IPS DF 19.7 (cell line): ENCODE measurements around the gene SUSD5.

ENCODE experiments used
- DNase-seq: peaks from one replicate; pipeline ENCODE4 v3.0.0-alpha.2; 2013; ENCODE audit warnings: low read depth, low spot score

SUSD5 gene

DNA sequence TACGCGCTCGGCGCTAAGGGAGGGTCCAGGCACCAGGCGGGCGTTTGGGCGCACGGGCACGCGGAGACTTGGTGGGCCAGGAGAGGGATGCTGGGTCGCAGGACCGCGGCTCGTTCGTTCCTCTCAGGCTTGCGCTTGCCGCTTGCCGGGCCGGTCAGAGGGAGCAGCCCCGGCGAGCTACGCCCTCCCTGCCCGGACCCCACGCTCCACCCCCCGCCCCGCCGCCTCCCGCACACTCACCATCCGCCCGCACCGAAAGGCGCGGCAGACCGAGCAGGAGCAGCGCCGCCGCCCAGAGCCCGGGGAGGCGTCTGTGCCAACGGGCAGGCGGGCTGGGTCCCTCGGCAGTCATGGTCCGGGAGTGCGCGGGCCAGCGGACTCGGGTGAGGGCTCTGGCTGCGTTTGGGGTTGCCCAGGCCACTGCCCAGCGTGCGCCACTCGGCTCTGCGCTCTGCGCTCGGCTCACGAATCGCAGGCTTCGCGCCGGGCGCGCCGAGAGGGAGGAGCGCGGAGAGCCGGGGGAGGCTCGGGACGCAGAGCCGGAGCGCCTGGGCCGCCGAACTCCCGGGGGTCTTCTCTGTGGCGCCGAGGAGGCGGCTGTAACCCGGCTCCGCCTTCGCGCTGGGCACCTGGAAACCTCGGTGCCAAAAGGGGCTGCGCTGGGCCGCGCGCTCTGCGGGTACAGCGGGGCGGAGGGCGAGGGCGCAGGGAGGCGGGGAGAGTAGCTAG, at the start of gene SUSD5:
Gene SUSD5 (minus strand): TSS at position 365 of the 729 bp plus-strand sequence. CDS start 13 bp downstream, at position 352.
- DNase-seq: peak; percentile 35

GRCh38 chr3:33260104-33260503, 41.5 kb upstream of the SUSD5 start:
- no peak for DNase-seq

- no peak for DNase-seq
Observed at GRCh38 chr3:33256249-33256648, 37.6 kb upstream of the SUSD5 start.

- DNase-seq: no peak
Observed at GRCh38 chr3:33250712-33251111, 32.1 kb upstream of the SUSD5 start.

DNA sequence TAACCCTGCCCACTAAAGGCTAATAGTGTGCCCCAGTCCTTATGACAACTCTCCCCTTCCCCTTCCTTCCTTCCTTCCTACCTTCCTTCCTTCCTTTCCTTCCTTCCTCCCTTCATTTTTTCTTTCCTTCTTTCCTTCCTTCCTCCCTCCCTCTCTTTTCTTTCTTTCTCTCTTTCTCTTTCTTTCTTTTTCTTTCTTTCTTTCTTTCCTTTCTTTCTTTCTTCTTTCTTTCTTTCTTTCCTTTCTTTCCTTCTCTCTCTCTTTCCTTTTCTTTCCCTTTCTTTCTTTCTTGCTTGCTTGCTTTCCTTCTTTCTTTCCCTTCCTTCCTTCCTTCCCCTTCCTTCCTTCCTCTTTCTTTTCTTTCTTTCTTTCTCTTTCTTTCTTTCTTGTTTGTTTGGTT, 28.2 kb upstream of the SUSD5 start:
- DNase-seq: no peak

DNA sequence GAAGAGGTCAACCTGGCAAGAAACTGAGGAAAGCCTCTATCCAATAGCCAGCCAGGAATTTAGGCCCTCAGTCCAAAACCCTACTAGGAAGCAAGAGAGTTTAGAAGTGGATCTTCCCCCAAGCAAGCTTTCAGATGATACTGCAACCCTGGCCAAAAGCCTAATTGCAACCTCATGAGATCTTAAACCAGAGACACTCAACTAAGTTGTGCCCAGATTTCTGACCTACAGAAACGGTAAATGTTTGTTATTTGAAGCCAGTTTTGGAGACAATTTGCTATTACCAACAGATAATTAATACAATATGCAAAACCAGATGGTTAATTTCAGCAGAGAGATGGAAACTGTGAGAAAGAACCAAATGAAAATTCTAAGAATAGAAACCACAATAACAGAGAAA, 21.7 kb upstream of the SUSD5 start:
- DNase-seq: no peak

DNA sequence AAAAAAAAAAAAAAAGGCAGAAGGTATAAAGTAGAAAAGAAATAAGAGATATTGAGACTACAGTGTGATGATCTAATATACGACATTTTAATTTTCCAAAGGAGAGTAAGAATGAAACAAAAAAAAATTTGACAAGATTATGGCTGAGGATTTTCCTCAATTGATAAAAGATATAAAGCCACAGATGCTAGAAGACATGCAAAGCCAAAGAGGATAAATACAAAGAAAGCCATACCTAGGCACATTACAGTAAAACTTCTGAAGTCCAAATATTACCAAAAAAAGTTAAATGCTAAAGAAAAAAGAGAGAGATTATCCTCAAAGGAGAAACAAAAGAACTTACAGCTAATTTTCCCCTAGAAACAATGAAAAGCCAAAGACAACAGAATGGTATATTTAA, 20.3 kb upstream of the SUSD5 start:
- no peak for DNase-seq

DNA sequence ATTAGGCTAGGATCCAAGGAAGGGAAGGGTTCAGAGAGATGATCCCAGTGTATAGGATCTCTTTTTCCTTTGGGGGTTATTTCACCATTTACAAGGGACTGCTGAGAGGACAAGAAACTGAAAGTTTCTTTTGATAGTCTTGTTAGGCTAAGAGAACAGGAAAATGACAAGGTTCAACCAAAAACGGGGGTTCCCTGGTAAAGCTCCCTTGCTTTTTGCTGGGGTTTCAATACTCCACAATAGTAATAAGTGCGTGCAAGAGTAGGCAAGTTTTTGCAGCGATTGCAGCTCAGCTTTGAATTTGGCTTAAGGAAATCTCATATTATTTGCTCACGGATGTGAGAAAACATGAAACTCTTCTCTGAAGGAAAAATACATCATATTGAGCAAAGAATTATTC, 18.8 kb upstream of the SUSD5 start:
- no peak for DNase-seq

DNA sequence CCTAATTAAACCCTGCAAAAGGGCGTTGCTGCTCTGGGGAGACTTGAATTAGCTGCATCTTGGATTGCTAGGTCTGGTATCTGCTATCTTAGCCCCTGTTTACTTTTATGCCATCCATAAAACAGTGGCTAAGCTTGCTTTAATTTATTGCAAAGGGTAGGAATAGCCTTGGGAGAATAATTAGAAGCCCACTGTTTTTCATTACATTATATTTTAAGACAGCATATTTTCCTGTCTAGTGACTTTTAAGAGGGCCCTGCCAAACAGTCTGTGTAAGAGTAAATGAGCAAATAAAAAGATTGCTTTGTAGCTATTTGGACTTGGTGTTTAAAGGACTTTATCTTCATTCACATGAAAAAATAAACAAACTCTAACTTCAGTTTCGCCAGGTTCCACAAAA, 17.4 kb upstream of the SUSD5 start:
- DNase-seq: no peak

- DNase-seq: no peak
Observed at GRCh38 chr3:33233884-33234283, 15.3 kb upstream of the SUSD5 start.

DNA sequence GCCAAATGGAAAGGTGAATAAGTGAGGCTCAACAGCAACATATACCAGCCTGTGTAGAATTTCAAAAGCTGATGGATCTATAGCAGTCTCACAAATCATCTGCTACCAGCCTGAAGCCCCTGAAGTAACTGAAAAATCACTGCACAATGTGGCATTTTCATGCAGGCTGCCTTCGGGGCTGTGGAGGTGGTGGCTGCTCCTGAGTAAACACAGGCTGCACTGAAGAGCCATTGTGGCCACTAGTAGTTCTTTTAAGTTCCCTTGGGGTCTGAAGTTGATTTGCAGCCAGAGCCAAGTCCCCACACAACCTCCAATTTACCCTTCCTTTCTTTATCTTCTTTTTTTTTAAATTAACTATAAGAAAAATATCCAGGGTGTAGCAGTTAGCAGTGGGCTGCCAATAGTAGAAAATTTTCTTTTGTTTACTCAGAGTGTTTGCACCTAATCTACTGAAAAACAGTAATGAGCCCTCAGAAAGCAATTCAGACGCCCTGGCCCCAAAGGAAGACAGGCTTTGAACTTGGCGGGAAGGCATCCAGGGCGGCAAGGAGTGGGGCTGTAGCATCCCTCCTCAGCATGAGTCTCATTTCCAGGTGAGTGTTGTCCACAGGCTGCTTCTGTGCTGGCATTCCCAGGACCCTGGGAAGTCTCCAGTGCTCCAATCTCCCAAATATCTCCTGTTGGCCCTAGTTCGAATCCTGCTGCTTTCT, 13.3 kb upstream of the SUSD5 start:
- DNase-seq: no peak

- no peak for DNase-seq
Observed at GRCh38 chr3:33229947-33230346, 11.3 kb upstream of the SUSD5 start.

DNA sequence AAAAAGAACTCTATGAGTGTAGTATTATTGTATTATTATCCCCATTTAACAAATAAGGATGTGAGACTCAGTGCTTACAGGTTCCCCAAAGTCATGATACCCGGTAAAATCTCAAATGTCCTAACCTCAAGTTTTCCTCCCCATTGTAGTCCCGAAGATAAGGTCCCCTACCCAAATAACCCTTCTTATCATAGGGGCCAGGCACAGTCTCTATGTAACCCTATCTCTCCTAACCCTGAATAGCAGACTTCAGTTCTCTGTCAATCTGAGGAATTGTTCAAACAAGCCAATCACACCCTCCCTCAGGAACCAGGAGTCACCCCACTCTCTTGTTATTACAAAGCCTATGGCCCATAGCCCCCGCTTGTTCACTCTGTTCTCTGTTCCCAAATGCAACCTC, 10.5 kb upstream of the SUSD5 start:
- no peak for DNase-seq

- no peak for DNase-seq
Observed at GRCh38 chr3:33221241-33221640, 2.6 kb upstream of the SUSD5 start.

DNA sequence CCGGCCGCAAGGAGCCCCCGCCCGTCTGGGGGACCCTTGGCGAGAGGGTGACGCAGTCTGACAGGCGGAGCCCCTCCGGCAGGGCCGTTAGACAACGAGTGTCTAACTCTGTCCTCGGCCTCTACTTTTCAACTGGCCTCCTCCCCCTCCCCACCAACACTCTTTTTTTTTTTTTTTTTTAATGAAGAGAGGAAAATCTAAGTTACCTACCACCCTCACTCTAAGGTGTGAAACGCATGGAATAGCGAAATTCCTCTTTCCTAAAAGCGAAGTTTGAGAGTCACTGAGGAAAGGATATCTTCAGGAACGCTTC, 521 bp upstream of the SUSD5 start:
- no peak for DNase-seq

GRCh38 chr3:33217866-33218445, 654 bp downstream of the SUSD5 start:
- DNase-seq: no peak

DNA sequence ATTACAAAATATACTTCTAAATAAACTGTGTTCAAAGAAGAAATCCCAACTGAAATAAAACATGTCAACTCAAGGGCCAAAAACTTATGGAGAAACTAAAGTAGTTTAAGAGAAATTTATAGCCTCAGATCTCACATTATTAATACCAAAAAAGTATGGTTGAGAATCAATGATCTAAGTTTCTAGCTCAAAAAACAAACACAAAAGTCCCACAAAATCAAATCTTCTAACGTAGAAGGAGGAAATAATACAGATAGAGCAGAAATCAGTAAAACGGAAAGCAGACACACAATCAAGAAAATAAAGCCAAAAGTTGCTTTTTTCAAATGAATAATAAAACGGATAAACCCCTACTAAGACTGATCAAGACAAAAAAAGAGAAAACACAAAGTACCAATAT, 2.9 kb downstream of the SUSD5 start:
- no peak for DNase-seq

- DNase-seq: no peak
Observed at GRCh38 chr3:33212406-33212805, 6.2 kb downstream of the SUSD5 start.

DNA sequence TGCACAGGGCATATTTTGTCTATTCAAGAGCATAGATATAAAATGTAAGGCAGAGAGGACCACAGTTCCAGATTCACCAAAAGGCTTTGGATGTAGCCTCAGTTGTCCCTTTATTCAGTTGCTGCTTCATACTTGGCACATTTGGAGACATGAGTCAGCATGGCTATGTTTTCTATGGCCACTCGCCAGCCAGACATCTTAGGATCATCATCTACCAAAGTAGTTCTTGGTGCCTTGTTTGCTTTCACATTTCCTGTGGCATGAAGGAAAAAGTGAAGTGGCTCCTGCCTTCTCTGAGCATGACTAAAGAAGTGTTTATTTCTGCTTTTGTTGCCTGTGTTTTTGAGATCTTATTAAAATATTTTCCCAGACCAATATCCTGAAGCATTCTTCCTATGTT, 7.2 kb downstream of the SUSD5 start:
- no peak for DNase-seq

GRCh38 chr3:33209357-33209756, 9.3 kb downstream of the SUSD5 start:
- DNase-seq: no peak

DNA sequence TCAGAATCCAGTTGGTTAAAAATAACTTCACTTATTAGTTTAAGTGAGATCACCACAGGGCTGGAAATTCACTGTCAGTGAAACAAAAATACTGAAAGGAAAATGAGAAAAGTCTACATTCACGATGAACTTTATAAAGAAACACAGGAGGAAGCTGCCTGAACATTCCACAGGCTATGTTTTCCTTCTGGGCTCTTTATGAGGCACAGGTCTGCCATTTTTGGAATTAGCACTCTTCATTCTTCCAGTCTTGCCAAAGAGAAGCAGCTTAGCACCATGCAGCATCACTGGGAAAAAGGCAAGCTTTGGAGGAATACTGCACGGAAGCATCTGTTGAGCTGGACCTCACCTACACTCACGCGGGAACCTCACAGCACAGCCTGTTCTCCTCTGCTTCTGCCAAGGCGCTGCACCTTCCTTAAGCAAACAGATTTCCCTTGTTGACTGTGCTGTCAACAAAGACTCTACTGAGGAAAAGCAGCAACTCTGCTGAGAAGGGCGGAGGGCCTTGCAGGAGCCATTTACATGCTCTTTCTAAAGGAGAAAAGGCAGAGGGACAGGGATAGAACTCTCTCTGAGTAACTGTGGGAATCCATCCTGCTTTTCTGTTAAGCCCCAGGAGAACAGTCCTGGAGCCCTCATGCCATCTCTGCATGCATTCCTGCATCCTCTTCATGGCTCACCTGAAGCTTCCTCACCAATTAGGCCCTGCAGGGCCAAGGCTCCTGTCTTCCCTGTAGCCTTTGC, 15.7 kb downstream of the SUSD5 start:
- DNase-seq: no peak

DNA sequence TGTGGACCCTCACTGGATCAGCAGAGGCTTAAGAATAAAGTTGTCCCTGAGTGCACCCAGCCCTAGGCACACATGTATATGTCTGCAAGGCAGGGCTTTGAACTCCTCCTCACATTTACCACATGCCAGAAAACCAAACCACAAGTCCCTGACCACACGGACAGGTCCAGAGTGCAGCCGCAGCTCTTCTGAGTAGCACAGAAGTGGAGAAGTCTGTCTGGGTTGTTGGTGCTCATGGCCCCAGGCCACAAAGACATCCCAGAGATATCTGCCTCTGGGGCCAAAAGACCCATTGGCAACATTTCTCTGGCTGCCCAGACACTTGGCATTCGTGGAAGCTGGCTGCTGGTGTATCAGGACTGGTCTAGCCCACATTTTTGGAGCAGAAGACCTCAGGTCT, 17.4 kb downstream of the SUSD5 start:
- DNase-seq: no peak

DNA sequence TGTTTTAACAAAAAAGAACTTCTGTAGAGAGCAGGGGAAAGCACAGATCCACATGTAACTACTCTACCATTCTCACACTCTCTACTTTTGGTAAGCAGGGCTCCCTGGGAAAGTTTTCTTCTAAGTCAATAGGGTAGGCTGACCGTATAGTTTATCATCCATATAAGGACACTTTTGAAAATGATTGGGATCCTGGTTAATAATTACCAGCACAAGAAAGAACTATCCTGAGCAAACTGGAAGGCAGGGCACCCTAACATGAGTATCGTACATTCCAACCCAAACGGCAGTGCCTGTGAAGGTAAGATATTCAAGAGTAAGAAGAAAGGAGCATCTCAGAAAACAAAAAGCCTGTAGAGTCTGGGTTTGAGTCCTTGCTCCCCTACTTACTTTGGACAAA, 22.1 kb downstream of the SUSD5 start:
- no peak for DNase-seq
